GM18868 (cell line): ENCODE results near the gene AGFG2.

Source experiments
- ATAC-seq: cut with Tn5 transposase; IDR thresholded peaks from one replicate; pipeline ENCODE4 v1.9.1; 2021; ENCODE audit warnings: mild to moderate bottlenecking, moderate library complexity; ENCODE audit not compliant: unreplicated experiment

The AGFG2 gene

GRCh38 chr7:100583132-100584053 is 44.4 kb downstream of the AGFG2 start:
- no peak for ATAC-seq

DNA sequence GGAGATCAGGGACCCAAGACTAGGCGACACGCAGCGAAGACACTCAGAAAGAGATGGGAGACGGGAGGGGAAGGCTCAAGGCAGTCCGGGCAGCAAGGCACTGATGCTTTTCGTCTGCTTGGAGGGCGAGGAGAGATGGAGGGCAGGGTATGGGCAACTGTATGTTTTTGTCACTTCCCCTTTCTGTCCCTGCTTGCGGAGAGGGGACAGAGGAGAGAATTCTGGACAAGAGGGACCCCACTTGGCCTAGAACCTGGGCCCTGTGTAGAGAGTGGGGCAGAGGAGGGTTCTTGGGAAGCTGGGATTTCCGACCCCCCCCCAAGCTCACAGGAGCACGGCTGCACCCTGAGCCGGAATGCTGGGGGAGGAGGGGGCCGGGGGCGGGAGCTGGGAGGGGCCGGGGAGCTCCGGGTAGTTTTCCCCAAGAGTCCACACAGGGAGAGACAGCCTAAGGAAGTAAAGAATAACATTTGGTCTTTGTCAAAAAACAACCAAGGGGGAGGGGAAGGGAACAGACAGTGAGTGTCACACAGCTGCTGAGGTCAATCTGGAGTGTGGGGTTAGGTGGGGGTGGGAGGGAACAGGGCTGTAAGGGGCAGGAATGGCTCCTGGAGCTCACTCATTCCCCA is 45.2 kb downstream of the AGFG2 start:
- no peak for ATAC-seq

DNA sequence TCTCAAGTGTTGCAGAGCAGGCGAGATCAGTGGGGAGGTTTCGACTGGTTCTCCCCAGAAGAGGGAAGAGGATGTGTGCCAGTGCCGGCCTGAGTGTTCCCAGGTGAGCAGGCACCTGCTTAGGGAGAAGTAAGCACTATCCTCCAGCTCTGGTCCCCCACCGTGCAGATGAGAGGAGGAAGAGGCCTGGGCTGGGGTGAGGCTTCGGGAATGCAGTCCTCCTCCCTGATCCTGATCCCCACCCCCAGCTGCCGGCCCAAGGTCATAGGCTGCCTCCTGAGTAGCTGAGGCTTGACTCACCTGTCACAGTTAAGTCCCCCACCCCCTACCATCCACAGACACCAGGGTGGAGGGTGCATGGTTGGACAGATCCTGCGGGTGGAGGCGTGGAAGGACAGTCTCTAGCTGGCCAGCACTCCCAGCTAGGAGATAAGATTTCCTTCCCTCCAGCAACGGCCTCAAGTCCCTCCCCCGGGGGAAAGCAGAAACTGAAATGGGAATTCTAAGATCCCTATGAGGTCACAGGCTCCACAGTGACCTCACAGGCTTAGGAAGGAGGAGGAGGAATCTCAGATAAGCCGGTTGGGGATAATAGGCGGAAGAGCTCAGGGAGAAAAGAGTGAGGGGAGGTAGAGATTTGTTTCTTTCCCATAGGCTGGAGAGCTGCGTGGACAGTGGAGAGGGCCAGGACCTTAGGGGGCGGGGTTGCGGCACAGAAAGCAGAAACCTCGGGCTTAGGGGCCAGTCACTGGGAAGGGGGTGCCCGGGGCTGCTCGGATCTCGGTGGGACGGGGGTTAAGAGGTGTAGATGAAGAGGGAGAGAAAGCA is 45.9 kb downstream of the AGFG2 start:
- ATAC-seq: no peak

GRCh38 chr7:100585511-100586265 is 46.7 kb downstream of the AGFG2 start, which contains the start of gene LRCH4:
LRCH4 (minus strand) TSS chr7:100586129; CDS start chr7:100586100, 29 bp downstream.
- peak; percentile 19 for ATAC-seq

GRCh38 chr7:100586266-100587025 is 47.4 kb downstream of the AGFG2 start, which contains the start of gene FBXO24:
FBXO24 (plus strand) TSS chr7:100586328; CDS start chr7:100586626, 298 bp downstream.
- peak; percentile 90 for ATAC-seq

- ATAC-seq: no peak
These were observed 49.4 kb downstream of the AGFG2 start for GRCh38 chr7:100588438-100588837.

- ATAC-seq: no peak
These were observed 50.4 kb downstream of the AGFG2 start for GRCh38 chr7:100589341-100589947.

GRCh38 chr7:100590077-100590737 is 51.2 kb downstream of the AGFG2 start:
- no peak for ATAC-seq

- ATAC-seq: no peak
These were observed 52.6 kb downstream of the AGFG2 start for GRCh38 chr7:100591596-100591995.

DNA sequence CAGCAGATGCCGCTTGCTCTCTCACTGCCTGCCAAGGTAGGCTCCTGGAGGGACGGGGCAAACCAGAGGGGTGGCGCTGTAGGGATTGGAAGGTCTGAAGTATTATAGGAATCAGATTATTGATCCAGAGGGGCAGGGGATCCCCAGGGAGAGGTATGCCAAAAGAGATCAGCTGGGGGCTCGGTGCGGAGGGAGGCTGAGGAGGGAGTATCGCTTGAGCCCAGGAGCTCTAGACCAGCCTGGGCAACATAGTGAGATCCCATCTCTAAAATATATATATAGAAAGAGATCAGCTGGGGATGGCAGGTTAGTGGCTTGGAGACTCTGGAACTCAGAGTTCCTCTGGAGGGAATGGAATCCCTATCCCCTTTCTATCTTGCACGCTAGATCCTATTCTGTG is 56.2 kb downstream of the AGFG2 start:
- ATAC-seq: no peak

DNA sequence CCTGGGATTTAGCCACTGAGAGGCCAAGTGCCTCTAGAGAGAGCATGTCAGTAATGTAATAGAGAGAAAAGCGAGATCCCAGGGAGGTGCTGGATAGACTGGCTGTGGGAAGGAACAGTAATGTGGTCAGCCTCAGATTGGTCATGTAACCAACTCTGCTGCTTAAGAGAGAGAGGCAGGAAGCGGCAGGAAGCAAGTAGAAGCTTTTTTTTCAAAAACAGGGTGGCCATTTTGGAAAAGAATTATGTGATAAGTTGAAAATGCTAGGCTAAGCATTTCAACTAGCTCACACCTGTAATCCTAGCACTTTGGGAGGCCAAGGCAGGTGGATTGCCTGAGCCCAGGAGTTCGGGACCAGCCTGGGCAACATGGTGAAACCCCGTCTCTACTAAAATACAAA is 59.4 kb downstream of the AGFG2 start:
- ATAC-seq: no peak

- no peak for ATAC-seq
These were observed 61.1 kb downstream of the AGFG2 start for GRCh38 chr7:100599911-100600729.

GRCh38 chr7:100600730-100601038 is 61.7 kb downstream of the AGFG2 start:
- ATAC-seq: no peak

DNA sequence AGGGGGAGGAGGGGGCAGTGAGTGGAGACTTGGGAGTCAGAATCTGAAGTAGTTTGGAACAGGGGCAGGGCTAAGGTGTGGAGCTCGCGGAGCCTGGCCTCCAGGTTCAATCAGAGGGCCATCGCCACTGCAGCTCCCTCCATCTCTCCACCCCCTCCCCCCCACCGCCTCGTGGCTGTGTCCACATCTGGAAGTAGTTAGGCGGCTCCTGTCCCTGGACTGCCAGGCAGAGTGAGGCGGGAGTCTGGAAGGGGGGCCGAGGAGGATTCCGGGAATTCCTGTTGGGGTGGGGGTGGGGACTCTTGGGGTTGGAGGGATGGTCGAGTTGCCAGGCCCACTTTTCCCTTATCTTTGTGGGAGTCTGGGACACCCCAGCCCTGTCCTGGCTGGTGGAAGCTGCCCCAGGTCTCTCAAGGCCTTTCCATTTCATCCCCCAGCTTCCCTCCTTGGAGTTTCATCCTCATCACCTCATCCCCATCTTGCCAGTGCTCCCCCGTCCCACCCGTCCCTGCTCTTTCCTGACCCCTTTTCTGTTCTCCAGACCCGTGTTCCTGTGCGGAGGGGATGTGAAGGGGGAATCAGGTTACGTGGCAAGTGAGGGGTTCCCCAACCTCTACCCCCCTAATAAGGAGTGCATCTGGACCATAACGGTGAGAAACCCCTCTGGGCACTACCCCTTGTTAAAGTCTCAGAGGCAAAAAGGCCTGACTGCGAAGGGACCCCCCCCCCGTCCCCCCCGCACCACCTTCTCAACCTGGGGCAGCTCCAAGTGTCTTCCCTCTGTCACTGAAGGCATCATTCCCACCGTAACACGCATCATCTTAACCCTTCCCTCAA is 64.1 kb downstream of the AGFG2 start:
- ATAC-seq: no peak

DNA sequence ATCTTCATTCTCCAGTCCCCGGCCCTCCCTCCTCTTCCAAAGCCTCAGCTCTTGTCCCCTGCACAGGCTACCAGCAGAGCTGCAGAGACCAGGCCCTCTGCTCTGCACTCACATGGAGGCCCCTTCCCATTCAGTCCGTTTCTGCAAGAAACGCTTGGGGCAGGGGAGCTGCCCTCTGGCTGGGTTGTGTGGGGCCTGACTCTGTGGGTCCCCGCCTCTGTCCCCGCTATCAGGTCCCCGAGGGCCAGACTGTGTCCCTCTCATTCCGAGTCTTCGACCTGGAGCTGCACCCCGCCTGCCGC is 64.7 kb downstream of the AGFG2 start:
- no peak for ATAC-seq

- ATAC-seq: peak; percentile 53
These were observed 65.3 kb downstream of the AGFG2 start for GRCh38 chr7:100604028-100604975.
